Measurements from ENCODE around the gene ZNF165. TPM values are rescaled to one million over a fixed set of nuclear protein-coding genes. Genes with fewer than 3 reads are reported as not detected.

The ZNF165 gene
- 0.67 to 0.97 TPM (median 0.90 TPM) in 5 replicates for total RNA-seq (2022; extraction: Qiagen RNA extraction; ENCODE audit: low read depth)

GRCh38 chr6:28080381-28080630 is at the start of gene ZNF165:
Gene ZNF165, plus strand, starts transcription at chr6:28080568. Its CDS starts 4,913 bp downstream, at chr6:28085481.

GRCh38 chr6:28124350-28124970 is 44.1 kb downstream of the ZNF165 start, which contains the start of gene ZSCAN16:
Gene ZSCAN16, plus strand, starts transcription at chr6:28124609. Its CDS starts 835 bp downstream, at chr6:28125444.

Other genes with a start within 250 kb of the ZNF165 start
- gene OR2B2, start 168.2 kb upstream of the ZNF165 start, total RNA-seq (2022; extraction: Qiagen RNA extraction; ENCODE audit: low read depth), result not detected in 5 replicates
- 0.14 to 0.32 TPM (median 0.18 TPM) in 3 of 5 replicates, not detected in the others for gene OR2B6, start 123.3 kb upstream of the ZNF165 start, total RNA-seq (2022; extraction: Qiagen RNA extraction; ENCODE audit: low read depth)
- 4.0 to 5.8 TPM (median 4.5 TPM) in 5 replicates for gene ZSCAN16, start 44.0 kb downstream of the ZNF165 start, total RNA-seq (2022; extraction: Qiagen RNA extraction; ENCODE audit: low read depth)
- 2.7 to 5.8 TPM (median 5.4 TPM) in 5 replicates for gene ZKSCAN8, start 61.3 kb downstream of the ZNF165 start, total RNA-seq (2022; extraction: Qiagen RNA extraction; ENCODE audit: low read depth)
- 6.0 to 9.8 TPM (median 7.7 TPM) in 5 replicates for gene ZSCAN9, start 144.7 kb downstream of the ZNF165 start, total RNA-seq (2022; extraction: Qiagen RNA extraction; ENCODE audit: low read depth)
- 2.3 to 3.0 TPM (median 2.6 TPM) in 5 replicates for gene ZKSCAN4, start 171.7 kb downstream of the ZNF165 start, total RNA-seq (2022; extraction: Qiagen RNA extraction; ENCODE audit: low read depth)
- not detected in 5 replicates for gene NKAPL, start 178.7 kb downstream of the ZNF165 start, total RNA-seq (2022; extraction: Qiagen RNA extraction; ENCODE audit: low read depth)
- gene ZSCAN26, start 186.6 kb downstream of the ZNF165 start, total RNA-seq (2022; extraction: Qiagen RNA extraction; ENCODE audit: low read depth), result 4.0 to 6.0 TPM (median 5.7 TPM) in 5 replicates
- gene PGBD1, start 201.0 kb downstream of the ZNF165 start, total RNA-seq (2022; extraction: Qiagen RNA extraction; ENCODE audit: low read depth), result 4.6 to 5.1 TPM (median 5.0 TPM) in 5 replicates